WTC11 (cell line): ENCODE measurements around the gene TAAR9. TPM values are rescaled to one million over a fixed set of nuclear protein-coding genes. Genes with fewer than 3 reads are reported as not detected.

Experiments used
- ATAC-seq: fragments of 200-7000 bp; cut with Tn5 transposase; 2 replicates; pipeline ENCODE4 v1.10.0; 2021; ENCODE audit warnings: mild to moderate bottlenecking, moderate library complexity
- CTCF ChIA-PET: fragments of 300-600 bp; sonication (Branson Sonifier 250); formaldehyde crosslinking; loops from one replicate; lab custom pipeline; 2021; ENCODE audit warnings: antibody characterized with exemption; lab: Charles Lee
- POLR2A ChIA-PET: fragments of 350-600 bp; sonication (Branson Sonifier 250); formaldehyde crosslinking; loops from one replicate; lab custom pipeline; 2021; ENCODE audit warnings: antibody characterized with exemption; lab: Charles Lee
- DNase-seq: peaks from one replicate; pipeline ENCODE4 v3.0.0; 2021; ENCODE audit warnings: low spot score
- H3K27ac Mint-ChIP-seq: 2 replicates; pipeline ENCODE4 v1.8.0; 2021; ENCODE audit warnings: mixed read lengths
- H3K27me3 Mint-ChIP-seq: 2 replicates; pipeline ENCODE4 v1.8.0; 2021; ENCODE audit warnings: low read depth, mild to moderate bottlenecking, moderate library complexity, mixed read lengths
- H3K36me3 Mint-ChIP-seq: 2 replicates; pipeline ENCODE4 v1.8.0; 2021; ENCODE audit warnings: mixed read lengths
- H3K4me1 Mint-ChIP-seq: 2 replicates; pipeline ENCODE4 v1.8.0; 2022; ENCODE audit warnings: mixed read lengths
- H3K4me3 Mint-ChIP-seq: 2 replicates; pipeline ENCODE4 v1.8.0; 2021; ENCODE audit warnings: mild to moderate bottlenecking, moderate library complexity, mixed read lengths
- H3K9me3 Mint-ChIP-seq: 2 replicates; pipeline ENCODE4 v1.8.0; 2021; ENCODE audit warnings: mixed read lengths
- ATF1 ChIP-seq: sonication (generic); formaldehyde crosslinking; IDR thresholded peaks from 2 replicates; pipeline ENCODE4 v1.8.1; 2023; ENCODE audit warnings: mild to moderate bottlenecking, moderate library complexity, missing genetic modification reagents
- CREB1 ChIP-seq: sonication (generic); formaldehyde crosslinking; IDR thresholded peaks from 2 replicates; pipeline ENCODE4 v1.8.0; 2023; ENCODE audit warnings: mild to moderate bottlenecking, missing genetic modification reagents
- FOXJ3 ChIP-seq: sonication (generic); formaldehyde crosslinking; IDR thresholded peaks from 2 replicates; pipeline ENCODE4 v1.9.0; 2021; ENCODE audit warnings: missing genetic modification reagents, mild to moderate bottlenecking, borderline replicate concordance
- FOXP1 ChIP-seq: sonication (generic); formaldehyde crosslinking; IDR thresholded peaks from 2 replicates; pipeline ENCODE4 v1.8.0; 2022; ENCODE audit warnings: missing genetic modification reagents, mild to moderate bottlenecking, moderate library complexity, borderline replicate concordance
- JUN ChIP-seq: sonication (generic); formaldehyde crosslinking; IDR thresholded peaks from 2 replicates; pipeline ENCODE4 v1.8.0; 2023; ENCODE audit warnings: mild to moderate bottlenecking, missing genetic modification reagents
- KAT7 ChIP-seq: sonication (generic); formaldehyde crosslinking; IDR thresholded peaks from 2 replicates; pipeline ENCODE4 v1.8.1; 2023; ENCODE audit warnings: missing genetic modification reagents, mild to moderate bottlenecking, borderline replicate concordance
- MAX ChIP-seq: sonication (generic); formaldehyde crosslinking; IDR thresholded peaks from 2 replicates; pipeline ENCODE4 v1.8.0; 2022; ENCODE audit warnings: mild to moderate bottlenecking, missing genetic modification reagents
- NFATC4 ChIP-seq: fragments of 250-450 bp; sonication (Bioruptor Pico); IDR thresholded peaks from 2 replicates; pipeline ENCODE4 v1.9.0; 2021; ENCODE audit warnings: mild to moderate bottlenecking
- NFYB ChIP-seq: sonication (generic); formaldehyde crosslinking; conservative IDR thresholded peaks from 2 replicates; pipeline ENCODE4 v1.8.0; 2022; ENCODE audit warnings: low read depth, missing genetic modification reagents
- NR3C1 ChIP-seq: sonication (generic); formaldehyde crosslinking; conservative IDR thresholded peaks from 2 replicates; pipeline ENCODE4 v1.8.1; 2023; ENCODE audit warnings: low read depth, mild to moderate bottlenecking, missing genetic modification reagents
- PREB ChIP-seq: sonication (generic); formaldehyde crosslinking; IDR thresholded peaks from 2 replicates; pipeline ENCODE4 v1.8.1; 2022; ENCODE audit warnings: mild to moderate bottlenecking, missing genetic modification reagents, moderate library complexity, borderline replicate concordance
- RELA ChIP-seq: sonication (generic); formaldehyde crosslinking; IDR thresholded peaks from 2 replicates; pipeline ENCODE4 v1.8.1; 2022; ENCODE audit warnings: missing genetic modification reagents, mild to moderate bottlenecking, borderline replicate concordance
- SMAD4 ChIP-seq: sonication (generic); formaldehyde crosslinking; IDR thresholded peaks from 2 replicates; pipeline ENCODE4 v1.8.0; 2022; ENCODE audit warnings: mild to moderate bottlenecking, missing genetic modification reagents
- TEAD1 ChIP-seq: sonication (generic); formaldehyde crosslinking; IDR thresholded peaks from 2 replicates; pipeline ENCODE4 v1.8.0; 2022; ENCODE audit warnings: mild to moderate bottlenecking, missing genetic modification reagents
- TEAD4 ChIP-seq: sonication (generic); formaldehyde crosslinking; IDR thresholded peaks from 2 replicates; pipeline ENCODE4 v1.8.0; 2022; ENCODE audit warnings: mild to moderate bottlenecking, missing genetic modification reagents
- USF2 ChIP-seq: sonication (generic); formaldehyde crosslinking; IDR thresholded peaks from 2 replicates; pipeline ENCODE4 v1.8.1; 2023; ENCODE audit warnings: mild to moderate bottlenecking, missing genetic modification reagents, moderate library complexity
- ZNF219 ChIP-seq: sonication (generic); formaldehyde crosslinking; IDR thresholded peaks from 2 replicates; pipeline ENCODE4 v1.8.0; 2023; ENCODE audit warnings: missing genetic modification reagents, mild to moderate bottlenecking, borderline replicate concordance
- ZNF232 ChIP-seq: sonication (generic); formaldehyde crosslinking; IDR thresholded peaks from 2 replicates; pipeline ENCODE4 v1.8.0; 2022; ENCODE audit warnings: mild to moderate bottlenecking, missing genetic modification reagents
- ZNF396 ChIP-seq: fragments of 250-450 bp; sonication (Bioruptor Pico); IDR thresholded peaks from 2 replicates; pipeline ENCODE4 v1.8.0; 2021; ENCODE audit warnings: mild to moderate bottlenecking, moderate library complexity, borderline replicate concordance
- ZNF512 ChIP-seq: sonication (generic); formaldehyde crosslinking; IDR thresholded peaks from 2 replicates; pipeline ENCODE4 v1.8.1; 2022; ENCODE audit warnings: missing genetic modification reagents, borderline replicate concordance
- ZNF671 ChIP-seq: fragments of 250-450 bp; sonication (Bioruptor Pico); IDR thresholded peaks from 2 replicates; pipeline ENCODE4 v1.8.0; 2021; ENCODE audit warnings: mild to moderate bottlenecking
- total RNA-seq: library from RNA; stranded (reverse); gene quantifications from 3 replicates; pipeline ENCODE4 v1.2.3, GENCODE V29; 2021
- TF ChIP-seq, protein P1 (sequence below): fragments of 250-450 bp; sonication (Bioruptor Pico); IDR thresholded peaks from 2 replicates; pipeline ENCODE4 v1.9.0; 2021; ENCODE audit warnings: mild to moderate bottlenecking
- TF ChIP-seq, protein P2 (sequence below): sonication (generic); formaldehyde crosslinking; IDR thresholded peaks from 2 replicates; pipeline ENCODE4 v1.8.1; 2023; ENCODE audit warnings: mild to moderate bottlenecking, missing genetic modification reagents, borderline replicate concordance
- TF ChIP-seq, protein P3 (sequence below): sonication (generic); formaldehyde crosslinking; IDR thresholded peaks from 2 replicates; pipeline ENCODE4 v1.8.0; 2022; ENCODE audit warnings: mild to moderate bottlenecking, missing genetic modification reagents

Gene TAAR9
- total RNA-seq, 1 experiment from 2014 or later: not detected

GRCh38 chr6:132512638-132513632 is 25.1 kb upstream of the TAAR9 start, which contains the start of gene STX7:
Gene STX7, minus strand, starts transcription at chr6:132513116. Its CDS starts 9,586 bp downstream, at chr6:132503530.
- ATAC-seq (peak; percentile 96), DNase-seq (peak; percentile 90)
- H3K4me3 Mint-ChIP-seq: peak within 1 kb of the TSS; percentile 92
- POLR2A ChIA-PET: interaction anchor here (0.8 to 1.0 kb wide), 2 partner anchors 28 to 285 kb away, joined by 3 to 4 read pairs; partner anchors contain the start of gene SLC18B1
- no peak within 1 kb of the TSS; the same call in 1 of the 2 replicates for H3K27ac Mint-ChIP-seq
- H3K36me3 Mint-ChIP-seq: peaks cover 4% of the 10 kb centered on the region; the same call in 1 of the 2 replicates
- no peaks in the 10 kb centered on the region for H3K9me3 Mint-ChIP-seq
- H3K27me3 Mint-ChIP-seq: peaks cover 18% of the 10 kb centered on the region
- peaks cover 22% of the 10 kb centered on the region for H3K4me1 Mint-ChIP-seq
- CTCF ChIA-PET: interaction anchor here (0.5 to 2.1 kb wide), 12 partner anchors 14 to 705 kb away, joined by 3 to 12 read pairs (median 4); partner anchors contain the start of gene SLC18B1
- 0 out of 2 replicates have a peak, but pooled peaks have one; percentile 14 for TF ChIP-seq TEAD1
- TF ChIP-seq, protein P1, sequence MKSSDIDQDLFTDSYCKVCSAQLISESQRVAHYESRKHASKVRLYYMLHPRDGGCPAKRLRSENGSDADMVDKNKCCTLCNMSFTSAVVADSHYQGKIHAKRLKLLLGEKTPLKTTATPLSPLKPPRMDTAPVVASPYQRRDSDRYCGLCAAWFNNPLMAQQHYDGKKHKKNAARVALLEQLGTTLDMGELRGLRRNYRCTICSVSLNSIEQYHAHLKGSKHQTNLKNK (CRISPR knock-in tag): no peak
- peak; percentile 79; the same call in 1 of the 2 replicates for TF ChIP-seq PREB (CRISPR knock-in tag)
- TF ChIP-seq TEAD4: no peak
- TF ChIP-seq ZNF512 (CRISPR knock-in tag): no peak
- no peak for TF ChIP-seq SMAD4 (CRISPR knock-in tag)
- TF ChIP-seq ATF1: no peak
- TF ChIP-seq, protein P2, sequence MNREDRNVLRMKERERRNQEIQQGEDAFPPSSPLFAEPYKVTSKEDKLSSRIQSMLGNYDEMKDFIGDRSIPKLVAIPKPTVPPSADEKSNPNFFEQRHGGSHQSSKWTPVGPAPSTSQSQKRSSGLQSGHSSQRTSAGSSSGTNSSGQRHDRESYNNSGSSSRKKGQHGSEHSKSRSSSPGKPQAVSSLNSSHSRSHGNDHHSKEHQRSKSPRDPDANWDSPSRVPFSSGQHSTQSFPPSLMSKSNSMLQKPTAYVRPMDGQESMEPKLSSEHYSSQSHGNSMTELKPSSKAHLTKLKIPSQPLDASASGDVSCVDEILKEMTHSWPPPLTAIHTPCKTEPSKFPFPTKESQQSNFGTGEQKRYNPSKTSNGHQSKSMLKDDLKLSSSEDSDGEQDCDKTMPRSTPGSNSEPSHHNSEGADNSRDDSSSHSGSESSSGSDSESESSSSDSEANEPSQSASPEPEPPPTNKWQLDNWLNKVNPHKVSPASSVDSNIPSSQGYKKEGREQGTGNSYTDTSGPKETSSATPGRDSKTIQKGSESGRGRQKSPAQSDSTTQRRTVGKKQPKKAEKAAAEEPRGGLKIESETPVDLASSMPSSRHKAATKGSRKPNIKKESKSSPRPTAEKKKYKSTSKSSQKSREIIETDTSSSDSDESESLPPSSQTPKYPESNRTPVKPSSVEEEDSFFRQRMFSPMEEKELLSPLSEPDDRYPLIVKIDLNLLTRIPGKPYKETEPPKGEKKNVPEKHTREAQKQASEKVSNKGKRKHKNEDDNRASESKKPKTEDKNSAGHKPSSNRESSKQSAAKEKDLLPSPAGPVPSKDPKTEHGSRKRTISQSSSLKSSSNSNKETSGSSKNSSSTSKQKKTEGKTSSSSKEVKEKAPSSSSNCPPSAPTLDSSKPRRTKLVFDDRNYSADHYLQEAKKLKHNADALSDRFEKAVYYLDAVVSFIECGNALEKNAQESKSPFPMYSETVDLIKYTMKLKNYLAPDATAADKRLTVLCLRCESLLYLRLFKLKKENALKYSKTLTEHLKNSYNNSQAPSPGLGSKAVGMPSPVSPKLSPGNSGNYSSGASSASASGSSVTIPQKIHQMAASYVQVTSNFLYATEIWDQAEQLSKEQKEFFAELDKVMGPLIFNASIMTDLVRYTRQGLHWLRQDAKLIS (CRISPR knock-in tag): no peak
- peak; percentile 70 for TF ChIP-seq NFYB
- no peak for TF ChIP-seq ZNF396 (CRISPR knock-in tag)
- 0 out of 2 replicates have a peak, but pooled peaks have one; percentile 86 for TF ChIP-seq ZNF219
- peak; percentile 37; the same call in 1 of the 2 replicates for TF ChIP-seq MAX (CRISPR knock-in tag)
- no peak for TF ChIP-seq FOXJ3 (CRISPR knock-in tag)
- TF ChIP-seq, protein P3, sequence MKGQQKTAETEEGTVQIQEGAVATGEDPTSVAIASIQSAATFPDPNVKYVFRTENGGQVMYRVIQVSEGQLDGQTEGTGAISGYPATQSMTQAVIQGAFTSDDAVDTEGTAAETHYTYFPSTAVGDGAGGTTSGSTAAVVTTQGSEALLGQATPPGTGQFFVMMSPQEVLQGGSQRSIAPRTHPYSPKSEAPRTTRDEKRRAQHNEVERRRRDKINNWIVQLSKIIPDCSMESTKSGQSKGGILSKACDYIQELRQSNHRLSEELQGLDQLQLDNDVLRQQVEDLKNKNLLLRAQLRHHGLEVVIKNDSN (CRISPR knock-in tag): peak; percentile 36; the same call in 1 of the 2 replicates
- TF ChIP-seq ZNF232 (CRISPR knock-in tag): no peak
- no peak for TF ChIP-seq JUN
- TF ChIP-seq RELA (CRISPR knock-in tag): peak; percentile 92; the same call in 1 of the 2 replicates
- no peak for TF ChIP-seq CREB1 (CRISPR knock-in tag)
- peak; percentile 50; the same call in 1 of the 2 replicates for TF ChIP-seq USF2 (CRISPR knock-in tag)
- no peak for TF ChIP-seq NFATC4
- TF ChIP-seq FOXP1 (CRISPR knock-in tag): peak; percentile 72; the same call in 1 of the 2 replicates
- TF ChIP-seq NR3C1 (CRISPR knock-in tag): 0 out of 2 replicates have a peak, but pooled peaks have one; percentile 54
- TF ChIP-seq ZNF671 (CRISPR knock-in tag): no peak
- peak; percentile 82; the same call in 1 of the 2 replicates for TF ChIP-seq KAT7 (CRISPR knock-in tag)
